ENCODE data around the gene COG4.
"Not testable (repeated sequence)": the region's sequence is repeated elsewhere in the genome, so short reads cannot be mapped to it uniquely, and the experiment has no call there.

Gene COG4

DNA sequence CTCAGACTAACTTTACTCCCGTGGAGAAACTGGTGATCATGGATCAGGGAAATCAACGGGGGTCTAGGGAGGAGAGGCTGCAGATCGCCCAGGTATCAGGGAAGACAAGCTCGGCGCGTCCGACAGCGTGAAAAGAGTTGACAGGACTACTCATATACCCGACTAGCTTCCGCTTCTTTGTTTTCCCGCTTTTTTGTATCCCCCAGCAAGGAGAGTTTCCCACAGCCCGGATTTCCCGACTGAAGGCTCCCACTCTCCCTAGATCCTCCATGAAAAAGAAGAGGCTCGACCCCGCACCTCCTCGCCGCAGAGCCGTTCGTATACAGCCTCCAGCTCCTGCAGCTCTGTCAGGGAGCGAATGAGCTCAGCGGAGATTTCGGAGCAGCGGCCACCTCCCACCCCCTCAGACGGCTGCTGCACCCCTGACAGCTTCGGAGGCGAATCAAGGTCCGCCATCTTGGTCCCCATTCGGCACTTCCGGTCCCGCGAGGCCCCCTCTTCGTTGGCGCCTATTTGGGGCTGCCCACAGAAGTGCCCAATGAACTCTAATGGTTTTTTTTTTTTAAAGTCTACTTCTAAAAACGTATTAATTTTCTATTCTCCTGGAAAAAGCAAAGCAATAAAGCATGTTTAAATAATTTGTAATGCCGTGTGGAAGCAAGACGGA, at the start of gene COG4:
TSS of gene COG4 (minus strand) at position 479 of the 667 bp plus-strand sequence. CDS start at position 468, 11 bp downstream.
- DNase-seq = peak; percentile 82 to 97 (median 89)

DNA sequence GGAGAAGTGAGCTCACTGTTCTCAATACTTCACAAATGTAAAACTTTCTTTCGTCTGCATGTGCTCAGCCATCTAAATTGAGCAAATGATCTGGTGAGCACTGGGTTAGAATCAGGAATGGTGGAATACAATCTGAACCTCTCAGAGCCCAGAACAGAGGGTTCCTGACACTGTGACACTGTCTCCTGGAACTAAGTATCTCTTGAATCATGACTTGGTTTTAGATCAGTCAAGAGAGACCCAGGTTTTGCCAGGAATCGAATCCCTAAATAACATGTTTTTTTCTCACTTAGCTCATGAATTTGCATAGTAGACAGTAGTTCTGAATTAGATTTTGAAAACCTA, 49.5 kb upstream of the COG4 start:
- no peak for DNase-seq

DNA sequence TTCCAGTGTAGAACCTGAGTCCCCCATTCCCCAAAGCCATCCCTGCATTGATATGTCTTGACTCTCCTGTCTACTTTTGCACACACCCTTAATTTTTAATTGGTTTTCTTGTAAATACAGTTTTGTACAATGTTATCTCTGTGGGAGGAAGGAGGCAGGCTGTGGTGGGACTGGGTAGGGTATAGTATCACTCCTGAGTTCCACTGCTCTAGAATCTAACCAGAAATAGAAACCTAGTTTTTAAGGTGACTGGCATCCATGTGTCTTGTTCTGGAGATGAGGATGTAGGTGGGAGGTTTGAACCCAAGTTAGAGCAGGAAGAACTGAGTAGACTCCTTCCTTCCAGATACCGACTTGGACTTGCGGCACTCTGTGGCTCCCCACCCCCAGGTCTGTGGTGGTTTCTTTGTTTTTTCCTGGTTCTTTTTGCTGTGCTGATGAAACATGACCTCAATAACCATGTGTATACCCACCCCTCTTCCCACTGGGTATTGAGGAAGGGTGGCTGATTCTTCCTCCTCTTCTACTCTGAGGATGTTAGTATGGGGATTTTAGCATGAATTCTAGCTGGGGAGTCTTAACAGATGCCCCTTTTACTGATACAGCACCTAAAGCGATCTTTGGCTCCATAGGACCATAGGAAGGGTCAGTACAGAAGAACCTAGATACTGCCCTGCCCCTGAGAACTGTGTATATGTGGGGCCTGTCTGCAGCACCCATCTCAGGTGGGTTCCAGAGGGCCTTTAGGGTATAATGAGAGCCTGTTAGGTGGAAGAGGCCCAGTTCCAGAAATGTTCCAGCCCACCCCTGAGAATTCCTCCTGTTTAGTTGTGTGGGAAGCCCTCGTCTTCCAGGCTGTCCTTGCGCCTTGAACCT, 48.9 kb upstream of the COG4 start:
- DNase-seq = no peak

DNA sequence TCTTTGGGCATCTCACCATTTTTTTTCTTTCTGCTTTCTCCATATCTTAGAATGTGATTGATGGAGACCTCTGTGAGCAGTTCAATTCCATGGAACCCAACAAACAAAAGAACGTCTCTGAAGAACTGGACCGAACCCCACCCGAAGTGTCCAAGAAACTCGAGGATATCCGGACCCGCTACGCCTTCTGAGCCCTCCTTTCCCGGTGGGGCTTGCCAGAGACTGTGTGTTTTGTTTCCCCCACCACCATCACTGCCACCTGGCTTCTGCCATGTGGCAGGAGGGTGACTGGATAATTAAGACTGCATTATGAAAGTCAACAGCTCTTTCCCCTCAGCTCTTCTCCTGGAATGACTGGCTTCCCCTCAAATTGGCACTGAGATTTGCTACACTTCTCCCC, 48.3 kb upstream of the COG4 start:
- DNase-seq = no peak

DNA sequence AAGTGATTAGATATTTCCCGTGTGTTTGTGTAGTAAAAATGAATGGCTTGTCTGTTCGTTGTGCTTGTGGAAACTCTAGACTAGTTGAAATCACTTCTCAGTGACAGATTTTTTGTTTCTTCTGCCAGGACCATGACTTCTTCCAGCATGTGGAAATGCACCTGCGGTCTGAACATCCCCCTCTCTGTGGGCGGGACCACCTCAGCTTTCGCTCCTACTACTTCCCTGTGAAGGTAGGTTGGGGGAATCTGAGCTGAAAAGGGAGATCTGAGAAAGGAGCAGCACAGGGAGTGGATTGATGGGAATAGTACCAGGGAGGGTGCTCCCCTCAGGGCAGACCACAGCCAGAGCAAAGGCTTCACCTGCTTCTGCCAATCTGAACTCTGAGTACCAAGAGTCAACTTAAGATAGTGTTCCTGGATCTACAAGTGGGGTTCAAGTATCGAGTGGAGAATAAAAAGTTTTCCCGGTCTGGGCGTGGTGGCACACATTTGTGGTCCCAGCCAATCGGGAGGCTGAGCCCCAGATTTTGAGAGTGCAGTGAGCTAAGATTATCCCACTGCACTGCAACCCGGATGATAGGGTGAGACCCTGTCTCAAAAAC, 47.7 kb upstream of the COG4 start:
- DNase-seq = no peak

DNA sequence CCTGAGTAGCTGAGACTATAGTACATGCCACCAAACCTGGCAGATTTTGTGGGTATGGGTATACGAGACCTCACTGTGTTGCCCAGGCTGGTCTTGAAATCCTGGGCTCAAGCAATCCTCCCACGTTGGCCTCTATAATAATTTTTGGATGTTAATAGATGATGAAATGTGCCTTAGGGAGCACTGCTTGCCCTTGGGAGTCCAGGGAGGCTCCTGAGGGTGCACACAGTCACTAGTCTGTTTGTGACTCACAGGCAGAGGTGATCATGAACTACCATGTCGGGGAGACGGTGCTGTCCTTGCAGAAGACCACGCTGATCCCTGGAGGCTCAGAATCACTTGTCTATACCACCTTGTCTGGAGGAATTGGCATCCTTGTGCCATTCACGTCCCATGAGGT, 46.4 kb upstream of the COG4 start:
- DNase-seq = no peak

DNA sequence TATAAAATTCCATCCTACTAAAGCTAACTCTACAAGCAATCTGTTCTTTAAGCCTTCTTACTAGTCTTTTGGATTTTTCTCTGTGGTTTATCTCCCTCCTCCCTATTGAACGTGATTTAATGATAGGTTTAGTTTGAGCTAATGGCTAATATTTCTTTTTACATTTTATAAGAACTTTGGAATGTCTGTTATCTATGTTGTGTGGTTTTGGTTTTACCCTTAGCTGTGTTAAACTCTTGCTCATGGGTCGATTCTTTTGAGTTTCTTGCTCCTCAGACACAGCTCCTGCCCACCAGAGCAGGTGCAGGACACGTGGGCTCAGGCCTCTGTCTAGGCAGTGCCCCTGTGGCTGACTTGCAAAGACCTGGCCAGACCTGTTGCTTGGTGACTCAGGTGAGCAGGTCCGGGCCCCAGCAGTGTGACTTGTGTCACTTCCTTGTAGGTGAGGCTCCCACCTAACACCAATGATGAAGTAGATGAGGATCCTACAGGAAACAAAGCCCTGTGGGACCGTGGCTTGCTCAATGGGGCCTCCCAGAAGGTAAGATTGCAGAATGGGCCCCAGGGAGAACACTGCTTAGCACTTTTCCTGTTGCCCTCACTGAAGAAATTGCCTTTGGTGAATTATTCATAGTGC, 45.4 kb upstream of the COG4 start:
- no peak for DNase-seq

DNA sequence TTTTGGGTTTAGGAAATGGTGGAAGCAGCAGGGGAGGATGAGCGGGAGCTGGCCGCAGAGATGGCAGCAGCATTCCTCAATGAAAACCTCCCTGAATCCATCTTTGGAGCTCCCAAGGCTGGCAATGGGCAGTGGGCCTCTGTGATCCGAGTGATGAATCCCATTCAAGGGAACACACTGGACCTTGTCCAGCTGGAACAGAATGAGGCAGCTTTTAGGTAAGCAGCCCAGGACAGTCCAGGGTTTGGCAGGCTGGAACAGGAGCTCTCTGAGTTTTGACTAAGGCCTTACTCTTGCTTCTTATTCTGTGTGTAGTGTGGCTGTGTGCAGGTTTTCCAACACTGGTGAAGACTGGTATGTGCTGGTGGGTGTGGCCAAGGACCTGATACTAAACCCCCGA, 41.7 kb upstream of the COG4 start:
- no peak for DNase-seq

DNA sequence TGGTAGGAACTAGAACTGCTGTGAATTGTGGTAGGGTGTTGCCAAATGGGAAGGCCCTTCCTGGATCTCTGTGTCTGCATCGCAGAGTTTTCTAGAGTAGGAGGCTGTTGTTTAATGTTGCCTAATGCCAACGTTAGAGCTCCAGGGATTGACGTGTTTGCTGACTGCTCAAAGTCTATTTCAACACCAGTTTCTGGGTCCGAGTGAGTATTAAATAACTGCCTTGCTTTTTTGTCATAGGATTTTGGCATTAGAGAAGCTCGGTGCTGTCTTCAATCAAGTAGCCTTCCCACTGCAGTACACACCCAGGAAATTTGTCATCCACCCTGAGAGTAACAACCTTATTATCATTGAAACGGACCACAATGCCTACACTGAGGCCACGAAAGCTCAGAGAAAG, 40.3 kb upstream of the COG4 start:
- no peak for DNase-seq

DNA sequence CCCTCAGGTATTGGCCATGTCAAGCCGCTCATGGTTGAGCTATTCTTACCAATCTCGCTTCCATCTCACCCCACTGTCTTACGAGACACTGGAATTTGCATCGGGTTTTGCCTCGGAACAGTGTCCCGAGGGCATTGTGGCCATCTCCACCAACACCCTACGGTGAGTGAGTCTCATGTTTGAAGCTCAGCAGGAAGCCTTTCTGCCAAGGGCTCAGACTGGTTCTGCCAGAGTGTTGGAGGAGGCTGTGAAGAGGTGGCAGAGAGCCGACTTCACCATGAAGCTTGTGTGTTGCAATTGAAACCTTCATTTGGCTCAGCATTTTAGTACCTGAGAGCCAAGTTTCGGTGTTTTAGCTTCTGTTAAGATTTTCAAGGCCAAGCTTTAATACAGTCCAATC, 38.3 kb upstream of the COG4 start:
- DNase-seq = no peak

DNA sequence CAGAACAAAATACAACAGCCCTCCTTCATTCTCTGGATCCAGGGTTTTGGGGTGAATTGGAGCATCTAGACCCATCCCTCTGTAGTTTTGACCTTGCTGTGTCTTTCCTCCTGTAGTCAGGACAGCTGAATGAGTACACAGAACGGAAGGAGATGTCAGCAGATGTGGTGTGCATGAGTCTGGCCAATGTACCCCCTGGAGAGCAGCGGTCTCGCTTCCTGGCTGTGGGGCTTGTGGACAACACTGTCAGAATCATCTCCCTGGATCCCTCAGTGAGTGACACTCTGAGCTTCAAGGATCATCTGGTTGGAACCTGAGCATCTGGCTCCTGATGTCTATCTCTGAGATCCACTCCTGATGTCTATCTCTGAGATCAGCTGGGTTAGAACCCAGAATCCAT, 32.7 kb upstream of the COG4 start:
- no peak for DNase-seq

DNA sequence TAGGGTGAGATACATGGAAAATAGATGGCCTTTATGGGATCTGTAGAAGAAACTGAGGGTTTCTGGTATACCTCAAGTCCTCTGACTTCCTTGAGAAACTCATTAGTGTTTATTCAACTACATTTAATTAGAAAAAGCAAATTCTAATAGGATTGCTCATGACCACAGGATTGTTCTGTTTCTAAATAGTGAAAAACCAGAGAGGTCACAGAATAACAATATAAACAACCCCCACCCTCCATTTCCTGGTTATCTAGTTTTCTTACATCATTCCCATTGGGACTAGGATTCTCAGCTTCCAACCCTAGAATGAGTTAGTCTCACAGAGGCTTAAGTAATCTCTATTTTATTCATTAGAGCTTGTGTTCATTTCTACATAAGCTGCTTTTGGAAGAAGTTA, 30.3 kb upstream of the COG4 start:
- no peak for DNase-seq

DNA sequence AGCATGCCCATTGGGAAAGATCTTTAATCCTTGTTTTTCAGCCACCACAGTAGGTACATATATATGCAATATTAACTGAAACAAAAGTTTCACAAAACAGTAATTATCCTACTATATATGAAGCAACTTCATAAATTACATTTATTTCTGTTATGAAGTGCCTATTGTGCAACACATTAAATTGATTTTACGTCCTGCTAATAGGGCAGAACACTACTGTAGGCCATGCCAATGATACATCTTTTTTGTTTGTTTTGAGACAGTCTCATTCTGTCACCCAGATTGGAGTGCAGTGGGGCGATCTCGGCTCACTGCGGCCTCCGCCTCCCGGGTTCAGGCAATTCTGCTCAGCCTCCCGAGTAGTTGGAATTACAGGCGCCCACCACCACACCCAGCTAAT, 29.3 kb upstream of the COG4 start:
- no peak for DNase-seq

DNA sequence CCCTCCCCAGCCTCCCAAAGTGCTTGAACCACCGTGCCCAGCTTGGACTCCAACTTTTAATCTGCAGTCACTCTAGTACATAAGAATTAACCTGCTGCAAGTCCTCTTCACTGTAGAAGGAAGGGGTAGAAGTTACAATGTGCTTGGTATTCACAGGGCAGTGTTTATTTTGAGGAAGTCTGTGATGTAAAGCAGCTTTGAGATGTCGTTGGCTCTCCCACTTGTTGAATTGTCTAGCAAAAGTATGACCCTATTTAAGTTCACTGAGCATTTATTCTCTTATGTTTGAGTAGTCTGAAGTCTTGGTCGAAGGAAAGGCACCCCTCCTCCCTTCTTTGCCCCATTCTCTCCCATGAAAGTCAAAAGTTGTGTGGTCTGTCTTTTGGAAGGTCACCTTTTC, 28.4 kb upstream of the COG4 start:
- DNase-seq = no peak

DNA sequence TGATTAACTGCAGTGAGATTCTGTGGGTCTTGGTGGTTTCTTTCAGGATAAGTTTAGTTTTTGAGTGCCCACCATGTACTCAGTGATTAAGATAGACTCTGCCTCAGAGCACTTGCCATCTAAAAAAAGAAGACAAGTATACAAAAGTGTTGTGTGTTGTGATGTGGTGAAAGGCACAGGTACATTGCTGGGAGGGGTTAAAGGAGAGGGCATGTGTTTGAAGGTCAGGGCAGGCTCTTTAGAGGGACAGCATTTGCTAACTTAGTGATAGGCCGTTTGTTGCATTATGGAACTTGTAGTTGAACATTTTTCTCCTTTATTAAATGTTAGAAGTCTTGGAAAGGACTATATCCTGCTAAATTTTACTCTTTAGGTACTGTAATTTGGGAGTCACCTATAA, 26.7 kb upstream of the COG4 start:
- no peak for DNase-seq

DNA sequence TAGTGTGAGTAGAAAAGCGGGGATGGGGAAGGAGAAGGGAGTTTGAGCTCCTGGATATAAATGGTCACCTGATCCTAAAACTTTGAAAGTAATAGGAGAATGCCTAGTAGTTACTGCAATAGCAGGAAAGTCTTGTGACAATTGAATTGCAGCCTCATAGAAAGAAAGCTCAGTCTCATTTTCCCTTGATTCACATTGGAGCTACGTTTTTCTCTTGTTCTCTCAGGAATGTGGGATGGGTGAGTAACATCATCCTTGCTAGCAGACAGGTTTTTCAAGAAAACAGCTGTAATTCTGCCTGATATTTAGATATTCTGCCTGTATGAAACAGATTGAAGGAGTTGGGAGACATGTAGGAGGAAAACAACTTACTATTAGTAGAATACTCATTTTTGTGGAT, 25.6 kb upstream of the COG4 start:
- DNase-seq = no peak

DNA sequence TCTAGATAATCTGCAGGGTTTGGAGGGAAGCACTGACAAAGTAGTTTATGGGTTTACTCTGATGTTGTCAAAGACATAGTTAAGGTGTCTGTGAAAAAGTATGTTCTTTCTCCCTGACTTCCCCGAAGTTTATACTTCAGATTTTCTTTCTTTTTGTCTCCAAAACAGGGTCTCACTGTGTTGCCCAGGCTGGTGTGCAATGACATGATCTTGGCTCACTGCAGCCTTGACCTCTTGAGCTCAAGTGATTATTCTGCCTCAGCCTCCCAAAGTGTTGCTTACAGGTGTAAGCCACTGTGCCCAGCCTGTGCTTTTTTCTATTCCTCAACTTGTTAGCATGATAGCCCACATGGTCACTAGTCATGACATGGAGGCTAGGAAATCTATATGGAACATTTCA, 21.2 kb upstream of the COG4 start:
- DNase-seq = no peak

DNA sequence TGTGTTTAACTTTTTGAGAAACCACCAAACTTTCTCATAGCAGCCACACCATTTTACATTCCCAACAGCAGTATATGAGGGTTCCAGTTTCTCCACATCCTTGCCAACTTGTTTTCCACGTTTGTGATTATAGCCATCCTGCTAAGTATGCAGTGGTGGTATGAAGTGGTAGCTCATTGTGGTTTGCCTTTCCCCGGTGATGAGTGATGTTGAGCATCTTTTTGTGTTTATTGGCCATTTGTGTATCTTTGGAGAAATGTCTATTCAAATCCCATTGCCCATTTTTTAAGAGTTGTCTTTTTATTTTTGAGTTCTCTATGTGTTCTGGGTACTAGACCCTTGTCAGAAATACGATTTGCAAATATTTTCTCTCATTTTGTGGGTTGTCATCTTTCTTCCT, 17.6 kb upstream of the COG4 start:
- DNase-seq = no peak

DNA sequence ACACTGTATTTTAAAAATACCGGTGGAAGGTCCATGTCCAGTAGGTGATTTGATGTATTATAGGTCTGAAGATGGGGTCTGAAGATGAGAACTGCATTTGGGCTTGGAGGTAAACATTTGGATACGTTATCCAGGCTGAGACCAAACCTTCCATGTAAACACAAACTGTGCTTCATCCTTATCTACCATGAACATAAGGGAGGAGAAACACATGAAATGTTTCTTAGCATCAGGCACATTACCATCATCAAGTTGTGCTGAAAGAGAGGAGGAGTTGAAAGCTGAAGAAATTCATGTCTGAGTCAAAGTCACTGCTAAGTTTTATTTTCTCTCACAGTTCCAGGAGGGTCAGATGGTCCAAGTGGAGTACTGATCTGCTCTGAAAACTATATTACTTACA, 11.6 kb upstream of the COG4 start:
- no peak for DNase-seq

DNA sequence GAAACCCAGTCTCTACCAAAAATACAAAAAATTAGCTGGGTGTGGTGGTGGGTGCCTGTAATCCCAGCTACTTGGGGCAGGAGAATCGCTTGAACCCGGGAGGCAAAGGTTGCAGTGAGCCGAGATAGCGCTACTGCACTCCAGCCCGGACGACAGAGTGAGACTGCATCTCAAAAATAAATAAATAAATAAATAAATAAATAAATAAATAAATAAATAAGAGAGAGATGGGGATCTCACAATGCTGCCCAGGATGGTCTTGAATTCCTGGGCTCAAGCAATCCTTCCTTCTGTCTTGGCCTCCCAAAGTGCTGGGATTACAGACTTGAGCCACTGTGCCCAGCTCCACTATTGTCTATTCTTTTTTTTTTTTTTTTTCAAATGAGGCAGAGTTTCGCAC, 6.6 kb upstream of the COG4 start:
- DNase-seq = not testable (repeated sequence)

DNA sequence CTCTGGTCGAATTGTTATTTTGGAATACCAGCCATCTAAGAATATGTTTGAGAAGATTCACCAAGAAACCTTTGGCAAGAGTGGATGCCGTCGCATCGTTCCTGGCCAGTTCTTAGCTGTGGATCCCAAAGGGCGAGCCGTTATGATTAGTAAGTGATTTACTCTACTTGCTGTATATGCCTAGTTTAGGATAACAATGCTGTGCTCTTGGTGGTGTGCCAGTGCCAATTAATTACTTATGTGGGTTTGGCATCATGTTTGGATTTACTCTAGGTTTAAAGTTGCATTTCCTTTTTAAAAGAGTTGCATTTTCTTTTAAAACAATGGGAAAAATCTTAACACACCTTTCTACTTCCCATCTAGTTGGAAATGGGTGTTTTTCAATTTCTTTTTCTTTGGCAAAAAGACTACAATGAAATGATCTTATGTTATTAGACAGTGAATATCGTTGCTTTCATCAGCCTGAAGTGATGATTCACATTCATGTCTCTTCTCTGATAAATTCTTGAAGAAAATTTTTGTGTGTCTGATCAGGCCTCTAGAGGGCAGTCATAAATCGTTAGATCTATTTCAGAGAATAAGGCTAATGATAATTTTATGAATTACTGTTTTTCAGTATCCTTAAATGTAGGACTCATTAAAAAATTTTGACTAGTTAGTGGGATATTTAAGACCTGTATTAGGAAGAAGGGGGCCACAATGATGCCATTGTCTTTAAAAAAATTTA, 5.9 kb upstream of the COG4 start:
- DNase-seq = peak in 2 of 6 experiments; percentile 7 to 8

DNA sequence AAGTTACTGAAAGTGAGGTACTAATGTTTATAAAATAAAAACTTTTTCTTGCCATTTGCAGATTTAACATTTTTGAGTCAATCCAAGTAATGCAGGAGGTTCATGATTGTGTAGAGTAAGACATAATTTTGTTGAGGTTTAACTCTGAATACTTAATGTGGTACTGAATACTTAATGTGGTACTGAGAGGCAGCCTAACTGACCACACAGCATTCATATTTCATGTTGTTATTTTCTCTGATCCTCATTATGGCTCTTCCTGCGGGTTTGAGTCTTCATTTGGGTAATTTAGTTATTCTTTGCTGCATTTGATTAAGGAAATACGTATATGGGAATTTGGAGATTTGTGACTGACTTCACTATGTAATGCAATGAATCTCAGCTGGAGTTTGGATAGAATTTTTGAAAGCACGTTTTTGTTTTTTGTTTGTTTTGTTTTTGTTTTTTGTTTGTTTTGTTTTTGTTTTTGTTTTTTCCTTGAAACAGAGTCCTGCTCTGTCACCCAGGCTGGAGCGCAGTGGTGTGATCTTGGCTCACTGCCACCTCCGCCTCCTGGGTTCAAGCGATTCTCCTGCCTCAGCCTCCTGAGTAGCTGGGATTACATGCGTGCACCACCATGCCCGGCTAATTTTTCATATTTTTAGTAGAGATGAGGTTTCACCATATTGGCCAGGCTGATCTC, 4.1 kb upstream of the COG4 start:
- no peak for DNase-seq
